ENCODE data around the gene DOCK2. TPM values are rescaled to one million over a fixed set of nuclear protein-coding genes. Genes with fewer than 3 reads are reported as not detected.

DOCK2 gene
- total RNA-seq, 1 donor from 2014 or later = 0.77 TPM

DNA sequence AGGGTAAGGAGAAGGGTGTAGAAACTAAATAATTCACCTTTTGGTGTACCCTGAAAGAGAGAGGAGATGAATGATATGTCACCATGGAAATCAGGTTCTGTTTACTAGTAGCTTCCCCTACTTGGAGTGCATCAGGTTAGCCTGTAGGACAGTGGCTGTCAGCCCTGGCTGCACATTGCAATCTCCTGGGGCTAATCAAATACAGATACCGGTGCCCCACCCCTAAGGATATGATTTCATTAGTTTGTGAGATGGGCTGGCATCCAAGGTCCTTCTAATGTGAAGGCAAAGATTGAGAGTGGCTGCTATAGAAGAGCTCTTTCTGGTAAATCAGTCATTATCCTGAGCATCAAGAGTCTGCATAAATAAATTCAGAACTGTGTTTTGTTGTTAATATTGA is 296.1 kb downstream of the DOCK2 start:
- H3K4me3 Mint-ChIP-seq = no peak overlapping the region
- H3K9me3 Mint-ChIP-seq = no peaks in the 10 kb centered on the region
- no peaks in the 10 kb centered on the region for H3K4me1 Mint-ChIP-seq
- no peak overlapping the region for H3K27ac Mint-ChIP-seq (ENCODE audit: unreplicated experiment)
- H3K36me3 Mint-ChIP-seq (ENCODE audit: low read depth) = no peaks in the 10 kb centered on the region
- peaks cover 12% of the 10 kb centered on the region for H3K27me3 Mint-ChIP-seq (ENCODE audit: low read depth)
- DNase-seq (ENCODE audit: low read depth, low spot score) = no peak
- TF ChIP-seq, protein P1, sequence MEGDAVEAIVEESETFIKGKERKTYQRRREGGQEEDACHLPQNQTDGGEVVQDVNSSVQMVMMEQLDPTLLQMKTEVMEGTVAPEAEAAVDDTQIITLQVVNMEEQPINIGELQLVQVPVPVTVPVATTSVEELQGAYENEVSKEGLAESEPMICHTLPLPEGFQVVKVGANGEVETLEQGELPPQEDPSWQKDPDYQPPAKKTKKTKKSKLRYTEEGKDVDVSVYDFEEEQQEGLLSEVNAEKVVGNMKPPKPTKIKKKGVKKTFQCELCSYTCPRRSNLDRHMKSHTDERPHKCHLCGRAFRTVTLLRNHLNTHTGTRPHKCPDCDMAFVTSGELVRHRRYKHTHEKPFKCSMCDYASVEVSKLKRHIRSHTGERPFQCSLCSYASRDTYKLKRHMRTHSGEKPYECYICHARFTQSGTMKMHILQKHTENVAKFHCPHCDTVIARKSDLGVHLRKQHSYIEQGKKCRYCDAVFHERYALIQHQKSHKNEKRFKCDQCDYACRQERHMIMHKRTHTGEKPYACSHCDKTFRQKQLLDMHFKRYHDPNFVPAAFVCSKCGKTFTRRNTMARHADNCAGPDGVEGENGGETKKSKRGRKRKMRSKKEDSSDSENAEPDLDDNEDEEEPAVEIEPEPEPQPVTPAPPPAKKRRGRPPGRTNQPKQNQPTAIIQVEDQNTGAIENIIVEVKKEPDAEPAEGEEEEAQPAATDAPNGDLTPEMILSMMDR (conservative IDR thresholded peaks at IDR 0.05) = no peak

DNA sequence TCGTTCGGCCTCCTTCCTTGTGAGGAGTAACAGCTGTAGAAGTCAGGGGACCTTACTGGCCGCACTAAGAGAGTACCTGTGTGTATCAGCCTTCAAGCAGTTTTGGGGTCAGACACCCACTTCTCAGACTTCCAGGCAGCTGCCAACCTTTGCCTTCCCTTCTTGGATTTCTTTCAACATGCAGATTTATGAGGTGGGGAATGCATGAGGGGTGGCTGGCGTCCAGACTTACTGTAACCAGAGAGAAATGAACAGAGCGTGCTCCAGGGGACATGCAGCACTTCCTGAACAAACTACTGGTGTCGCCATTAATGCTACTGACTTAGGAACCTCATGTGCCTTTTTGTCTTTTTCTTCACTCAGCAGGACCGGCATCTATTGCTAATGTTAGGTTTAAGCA is 296.5 kb downstream of the DOCK2 start:
- Mint-ChIP-seq H3K27me3 (ENCODE audit: low read depth) (peaks cover 12% of the 10 kb centered on the region), H3K4me1 (no peaks in the 10 kb centered on the region), H3K27ac (ENCODE audit: unreplicated experiment) (no peak overlapping the region), H3K36me3 (ENCODE audit: low read depth) (no peaks in the 10 kb centered on the region), H3K4me3 (no peak overlapping the region), H3K9me3 (no peaks in the 10 kb centered on the region)
- TF ChIP-seq, protein P1 (conservative IDR thresholded peaks at IDR 0.05) = no peak
- no peak for DNase-seq (ENCODE audit: low read depth, low spot score)

DNA sequence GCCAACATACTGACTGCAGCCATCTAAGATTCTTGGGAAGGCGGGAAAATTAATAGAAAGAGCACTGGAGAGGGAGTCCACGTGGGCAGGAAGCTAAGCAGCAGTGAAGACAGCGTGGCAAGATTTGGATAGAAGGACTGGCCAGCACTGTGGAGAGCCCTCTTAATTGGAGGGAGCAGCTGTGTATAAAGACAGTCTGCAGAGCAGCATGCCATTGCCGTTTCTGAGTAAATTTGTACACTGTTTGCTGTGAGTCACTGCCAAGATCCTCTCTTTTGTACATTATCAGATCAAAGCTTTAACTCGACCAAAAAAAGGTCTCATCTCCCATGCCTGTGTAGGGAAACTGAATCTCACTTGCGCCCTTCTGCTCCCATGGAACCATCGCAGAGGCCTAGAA is 297.9 kb downstream of the DOCK2 start:
- TF ChIP-seq, protein P1 (conservative IDR thresholded peaks at IDR 0.05) = no peak
- Mint-ChIP-seq H3K9me3 (no peaks in the 10 kb centered on the region), H3K27me3 (ENCODE audit: low read depth) (peaks cover 12% of the 10 kb centered on the region), H3K27ac (ENCODE audit: unreplicated experiment) (no peak overlapping the region), H3K36me3 (ENCODE audit: low read depth) (no peaks in the 10 kb centered on the region), H3K4me1 (no peaks in the 10 kb centered on the region), H3K4me3 (no peak overlapping the region)
- DNase-seq (ENCODE audit: low read depth, low spot score) = no peak

DNA sequence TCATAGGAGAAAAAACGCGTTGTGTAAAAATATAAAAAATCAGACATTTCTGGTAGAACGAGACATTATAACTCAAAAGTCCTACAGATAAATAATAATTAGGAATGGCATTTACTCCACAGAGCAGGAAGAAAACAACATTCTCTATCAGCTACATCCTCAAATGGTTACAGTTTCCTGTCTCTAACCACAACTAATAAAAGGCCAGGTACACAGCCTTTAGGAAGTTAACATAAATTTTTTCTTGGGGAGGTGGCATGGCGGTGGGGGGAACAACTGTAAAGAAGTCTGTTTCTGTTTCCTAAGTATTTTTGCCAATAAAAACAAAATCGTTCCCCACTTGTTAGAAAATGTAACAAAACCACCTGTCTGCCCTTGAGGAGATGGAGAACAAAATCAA is 298.7 kb downstream of the DOCK2 start:
- Mint-ChIP-seq H3K4me1 (no peaks in the 10 kb centered on the region), H3K36me3 (ENCODE audit: low read depth) (no peaks in the 10 kb centered on the region), H3K27me3 (ENCODE audit: low read depth) (peaks cover 12% of the 10 kb centered on the region), H3K4me3 (no peak overlapping the region), H3K27ac (ENCODE audit: unreplicated experiment) (no peak overlapping the region), H3K9me3 (no peaks in the 10 kb centered on the region)
- no peak for DNase-seq (ENCODE audit: low read depth, low spot score)
- TF ChIP-seq, protein P1 (conservative IDR thresholded peaks at IDR 0.05) = no peak

DNA sequence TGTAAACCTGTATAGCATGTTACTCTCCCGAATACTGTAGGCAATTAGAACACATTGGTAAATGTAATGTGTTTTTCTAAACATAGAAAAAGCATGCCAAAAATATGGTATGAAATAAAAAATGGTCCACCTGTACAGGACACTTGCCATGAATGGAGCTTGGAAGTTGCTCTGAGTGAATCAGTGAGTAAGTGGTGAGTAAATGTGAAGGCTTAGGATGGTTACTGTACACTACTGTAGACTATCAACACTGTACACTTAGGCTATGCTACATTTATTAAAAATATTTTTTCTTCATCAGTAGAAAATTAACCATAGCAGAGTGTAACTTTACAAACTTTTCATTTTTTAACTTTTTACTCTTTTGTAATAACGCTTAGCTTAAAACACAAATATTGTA is 301.4 kb downstream of the DOCK2 start:
- no peaks in the 10 kb centered on the region for H3K9me3 Mint-ChIP-seq
- no peaks in the 10 kb centered on the region for H3K36me3 Mint-ChIP-seq (ENCODE audit: low read depth)
- no peak overlapping the region for H3K4me3 Mint-ChIP-seq
- TF ChIP-seq, protein P1 (conservative IDR thresholded peaks at IDR 0.05) = no peak
- H3K27ac Mint-ChIP-seq (ENCODE audit: unreplicated experiment) = no peak overlapping the region
- no peak for DNase-seq (ENCODE audit: low read depth, low spot score)
- peaks cover 4% of the 10 kb centered on the region for H3K4me1 Mint-ChIP-seq
- H3K27me3 Mint-ChIP-seq (ENCODE audit: low read depth) = no peaks in the 10 kb centered on the region

DNA sequence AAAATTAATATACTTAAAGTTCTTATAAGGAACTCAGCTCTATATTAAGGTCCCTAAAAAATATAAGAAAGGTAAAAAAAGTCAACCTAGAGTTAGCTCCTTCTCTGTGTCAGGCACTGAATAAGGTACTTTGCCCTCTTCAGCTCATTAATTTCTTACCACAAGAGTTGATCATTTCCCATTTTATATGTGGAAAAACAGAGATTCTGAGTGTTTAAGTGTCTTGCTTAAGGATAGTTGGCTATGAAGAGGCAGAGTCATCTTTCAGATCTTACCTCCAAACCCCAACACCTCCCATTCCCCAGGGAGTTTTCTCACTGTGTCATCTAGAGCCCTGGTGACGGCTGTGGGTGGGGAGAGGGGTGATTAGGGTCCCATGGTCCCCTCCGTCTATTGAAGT is 302.7 kb downstream of the DOCK2 start:
- no peaks in the 10 kb centered on the region for H3K36me3 Mint-ChIP-seq (ENCODE audit: low read depth)
- no peak for DNase-seq (ENCODE audit: low read depth, low spot score)
- no peak overlapping the region for H3K27ac Mint-ChIP-seq (ENCODE audit: unreplicated experiment)
- H3K4me3 Mint-ChIP-seq = no peak overlapping the region
- no peaks in the 10 kb centered on the region for H3K27me3 Mint-ChIP-seq (ENCODE audit: low read depth)
- TF ChIP-seq, protein P1 (conservative IDR thresholded peaks at IDR 0.05) = no peak
- no peaks in the 10 kb centered on the region for H3K9me3 Mint-ChIP-seq
- peaks cover 6% of the 10 kb centered on the region for H3K4me1 Mint-ChIP-seq
